OCI-LY7 (cell line): ENCODE measurements around the gene LTN1. TPM values are rescaled to one million over a fixed set of nuclear protein-coding genes. Genes with fewer than 3 reads are reported as not detected.

Experiments
- BruUV-seq: library from RNA; stranded (reverse); fragments of 400-500 nt; replicated peaks from 2 replicates; lab custom pipeline; 2021; lab: Mats Ljungman, UMichigan
- CTCF ChIA-PET: fragments of 300-600 bp; sonication (Branson Sonifier 250); formaldehyde crosslinking; loops from one replicate; lab custom pipeline; 2022; ENCODE audit warnings: antibody characterized with exemption; ENCODE audit not compliant: unreplicated experiment; lab: Charles Lee
- POLR2A ChIA-PET: fragments of 300-600 bp; sonication (Branson Sonifier 250); formaldehyde crosslinking; loops from one replicate; lab custom pipeline; 2022; ENCODE audit warnings: antibody characterized with exemption; lab: Charles Lee
- DNase-seq: peaks from one replicate; pipeline ENCODE4 v3.0.0-alpha.2; 2015; ENCODE audit warnings: low spot score
- H2AFZ ChIP-seq: fragments of 200-600 bp; sonication (generic), shearing (Covaris generic); 2 replicates; pipeline ENCODE4 v1.6.1; 2014; ENCODE audit warnings: mild to moderate bottlenecking, antibody characterized with exemption, low read length, moderate library complexity
- H3K27ac ChIP-seq: fragments of 200-600 bp; sonication (generic); 2 replicates; pipeline ENCODE4 v1.5.1; 2014; ENCODE audit warnings: mixed run types, low read depth, mild to moderate bottlenecking, moderate library complexity, low read length, inconsistent platforms; ENCODE audit not compliant: poor library complexity, severe bottlenecking
- H3K36me3 ChIP-seq: fragments of 200-600 bp; sonication (generic); 2 replicates; pipeline ENCODE4 v1.6.1; 2014; ENCODE audit warnings: mild to moderate bottlenecking, antibody characterized with exemption, low read length, moderate library complexity, mixed read lengths; ENCODE audit not compliant: insufficient read depth
- H3K4me1 ChIP-seq: fragments of 200-600 bp; sonication (generic); 2 replicates; pipeline ENCODE4 v1.5.1; 2014; ENCODE audit warnings: mild to moderate bottlenecking, low read length; ENCODE audit not compliant: insufficient read depth, poor library complexity, severe bottlenecking
- H3K4me2 ChIP-seq: fragments of 200-600 bp; sonication (generic); 2 replicates; pipeline ENCODE4 v1.6.1; 2014; ENCODE audit warnings: mild to moderate bottlenecking, low read length
- H3K4me3 ChIP-seq: fragments of 200-600 bp; sonication (generic); 2 replicates; pipeline ENCODE4 v1.5.1; 2014; ENCODE audit warnings: mild to moderate bottlenecking, low read depth, low read length; ENCODE audit not compliant: poor library complexity, severe bottlenecking
- H3K79me2 ChIP-seq: fragments of 200-600 bp; sonication (generic); 2 replicates; pipeline ENCODE4 v1.6.1; 2016; ENCODE audit warnings: low read depth, mild to moderate bottlenecking, low read length, moderate library complexity, mixed read lengths; ENCODE audit not compliant: insufficient read depth
- H3K9me2 ChIP-seq: fragments of 200-600 bp; sonication (generic); 2 replicates; pipeline ENCODE4 v1.6.1; 2016; ENCODE audit warnings: mild to moderate bottlenecking, low read length, mixed read lengths; ENCODE audit not compliant: insufficient read depth
- H3K9me3 ChIP-seq: fragments of 200-600 bp; sonication (generic); 2 replicates; pipeline ENCODE4 v1.6.1; 2014; ENCODE audit warnings: mild to moderate bottlenecking, mixed run types, low read length, mixed read lengths
- H4K20me1 ChIP-seq: fragments of 200-600 bp; sonication (generic); 2 replicates; pipeline ENCODE4 v1.6.1; 2014; ENCODE audit warnings: mild to moderate bottlenecking, antibody characterized with exemption, low read length, moderate library complexity, mixed read lengths; ENCODE audit not compliant: insufficient read depth
- CTCF ChIP-seq: fragments of 200-600 bp; sonication (generic); conservative IDR thresholded peaks from 2 replicates; pipeline ENCODE4 v1.5.1; 2014; ENCODE audit warnings: mild to moderate bottlenecking, antibody characterized with exemption, low read length, moderate library complexity, mixed read lengths
- EZH2phosphoT487 ChIP-seq: fragments of 200-600 bp; sonication (generic); IDR thresholded peaks from 2 replicates; pipeline ENCODE4 v1.6.1; 2018; ENCODE audit warnings: low read depth, borderline replicate concordance, mild to moderate bottlenecking, mixed run types, antibody characterized with exemption, low read length, moderate library complexity, mixed read lengths
- intact Hi-C: fragments of 100-400 bp; cut with micrococcal nuclease; formaldehyde crosslinking; loops from one replicate; pipeline ENCODE4 v1.10.0; 2022; ENCODE audit not compliant: unreplicated experiment
- total RNA-seq, 2 experiments: library from RNA; depleted of rRNA in 1 of 2; stranded (reverse); fragments of >200 nt in 1 of 2; shearing (Covaris generic) in 1 of 2; gene quantifications; 2 replicates each; pipeline ENCODE4 v1.2.3, GENCODE V29; 2014 to 2022

Gene LTN1
- total RNA-seq, 2 experiments from 2014 or later: 18.4 to 32.6 TPM

- Histone ChIP-seq H3K27ac (no peak overlapping the region), H3K4me1 (no peaks in the 10 kb centered on the region), H3K4me3 (no peak overlapping the region), H3K9me3 (no peaks in the 10 kb centered on the region), H4K20me1 (no peaks in the 10 kb centered on the region), H3K79me2 (no peaks in the 10 kb centered on the region), H3K36me3 (no peaks in the 10 kb centered on the region), H3K9me2 (no peaks in the 10 kb centered on the region), H2AFZ (no peak overlapping the region), H3K4me2 (no peak overlapping the region)
- POLR2A ChIA-PET: no interaction called here
- TF ChIP-seq CTCF (no peak), EZH2phosphoT487 (no peak)
- intact Hi-C loops: no loop called here
- BruUV-seq: no TSS peak
- CTCF ChIA-PET: no interaction called here
- DNase-seq: no peak
These were observed 92.2 kb downstream of the LTN1 start for GRCh38 chr21:28900481-28900880.

- BruUV-seq: no TSS peak
- no peaks in the 10 kb centered on the region for H3K9me2 ChIP-seq
- no peaks in the 10 kb centered on the region for H3K9me3 ChIP-seq
- H3K4me1 ChIP-seq: no peaks in the 10 kb centered on the region
- H3K36me3 ChIP-seq: no peaks in the 10 kb centered on the region
- DNase-seq: no peak
- no peaks in the 10 kb centered on the region for H3K79me2 ChIP-seq
- CTCF ChIA-PET: no interaction called here
- TF ChIP-seq EZH2phosphoT487 (no peak), CTCF (no peak)
- H4K20me1 ChIP-seq: no peaks in the 10 kb centered on the region
- no peak overlapping the region for H3K27ac ChIP-seq
- POLR2A ChIA-PET: no interaction called here
- intact Hi-C loops: no loop called here
- H2AFZ ChIP-seq: no peak overlapping the region
- H3K4me3 ChIP-seq: no peak overlapping the region
- no peak overlapping the region for H3K4me2 ChIP-seq
These were observed 92.9 kb downstream of the LTN1 start for GRCh38 chr21:28899744-28900143.

GRCh38 chr21:28899220-28899619, 93.5 kb downstream of the LTN1 start:
- TF ChIP-seq CTCF (no peak), EZH2phosphoT487 (no peak)
- CTCF ChIA-PET: no interaction called here

More at GRCh38 chr21:28899220-28899619, 93.5 kb downstream of the LTN1 start:
- POLR2A ChIA-PET: no interaction called here
- no peak overlapping the region for H3K27ac ChIP-seq
- BruUV-seq: no TSS peak
- no peaks in the 10 kb centered on the region for H3K9me3 ChIP-seq
- no peaks in the 10 kb centered on the region for H3K79me2 ChIP-seq
- no peak overlapping the region for H3K4me2 ChIP-seq
- H3K4me1 ChIP-seq: no peaks in the 10 kb centered on the region
- H2AFZ ChIP-seq: no peak overlapping the region
- no peaks in the 10 kb centered on the region for H4K20me1 ChIP-seq
- no peaks in the 10 kb centered on the region for H3K36me3 ChIP-seq
- H3K9me2 ChIP-seq: no peaks in the 10 kb centered on the region
- DNase-seq: no peak
- no peak overlapping the region for H3K4me3 ChIP-seq
- intact Hi-C loops: no loop called here
